SK-N-SH (cell line): ENCODE results near the gene IPPK.

Source experiments
- CTCF ChIP-seq: fragments of 200-600 bp; sonication (generic); IDR thresholded peaks from 2 replicates; pipeline ENCODE4 v1.6.1; 2017; ENCODE audit warnings: antibody characterized with exemption, mild to moderate bottlenecking, moderate library complexity
- FOXM1 ChIP-seq: IDR thresholded peaks from 2 replicates; pipeline ENCODE4 v1.4.0; 2012; ENCODE audit warnings: low read depth, mild to moderate bottlenecking
- GABPA ChIP-seq: IDR thresholded peaks from 2 replicates; pipeline ENCODE4 v1.4.0; 2012; ENCODE audit warnings: low read depth, mild to moderate bottlenecking
- NRF1 ChIP-seq: IDR thresholded peaks from 2 replicates; pipeline ENCODE4 v1.6.1; 2012; ENCODE audit warnings: low read depth, mild to moderate bottlenecking, low read length
- RXRA ChIP-seq: IDR thresholded peaks from 2 replicates; pipeline ENCODE4 v1.4.0; 2012; ENCODE audit warnings: low read depth, mild to moderate bottlenecking, borderline replicate concordance
- TAF1 ChIP-seq: IDR thresholded peaks from 2 replicates; pipeline ENCODE4 v1.6.1; 2012; ENCODE audit warnings: low read depth, mild to moderate bottlenecking, low read length, moderate library complexity, borderline replicate concordance
- TCF12 ChIP-seq: IDR thresholded peaks from 2 replicates; pipeline ENCODE4 v1.4.0; 2012
- USF2 ChIP-seq: fragments of 150-350 bp; IDR thresholded peaks from 2 replicates; pipeline ENCODE4 v1.6.1; 2017; ENCODE audit warnings: antibody characterized with exemption, low read length, low read depth, borderline replicate concordance

GRCh38 chr9:92645041-92645440, 24.9 kb downstream of the IPPK start:
- TF ChIP-seq TCF12 = no peak
- no peak for TF ChIP-seq CTCF
- TF ChIP-seq FOXM1 = no peak
- TF ChIP-seq RXRA = no peak
- no peak for TF ChIP-seq NRF1
- no peak for TF ChIP-seq GABPA
- no peak for TF ChIP-seq USF2
- no peak for TF ChIP-seq TAF1
